Germinal center (tissue), 1 donor: ENCODE results near the gene PLEKHH2.
"Not testable (repeated sequence)": the region's sequence is repeated elsewhere in the genome, so short reads cannot be mapped to it uniquely, and the experiment has no call there.

Experiments
- DNase-seq: peaks from one replicate; pipeline ENCODE4 v3.0.0; 2012; ENCODE audit warnings: mixed read lengths, low spot score

Gene PLEKHH2

GRCh38 chr2:43636621-43637020 is 439 bp upstream of the PLEKHH2 start:
- peak; percentile 5 for DNase-seq

GRCh38 chr2:43642363-43642762 is 5.3 kb downstream of the PLEKHH2 start:
- no peak for DNase-seq

GRCh38 chr2:43643680-43644079 is 6.6 kb downstream of the PLEKHH2 start:
- DNase-seq: no peak

- no peak for DNase-seq
Observed at GRCh38 chr2:43648994-43649701, 12.1 kb downstream of the PLEKHH2 start.

GRCh38 chr2:43653506-43653905 is 16.4 kb downstream of the PLEKHH2 start:
- no peak for DNase-seq

GRCh38 chr2:43657241-43657640 is 20.2 kb downstream of the PLEKHH2 start:
- DNase-seq: no peak

GRCh38 chr2:43675646-43676321 is 38.7 kb downstream of the PLEKHH2 start:
- no peak for DNase-seq

GRCh38 chr2:43676322-43677050 is 39.4 kb downstream of the PLEKHH2 start, which contains the start of gene C1GALT1C1L:
TSS of gene C1GALT1C1L (minus strand) at chr2:43676429. CDS start at chr2:43676322, 107 bp downstream.
- peak; percentile 33 for DNase-seq

- not testable (repeated sequence) for DNase-seq
Observed at GRCh38 chr2:43677783-43678182, 40.7 kb downstream of the PLEKHH2 start.

GRCh38 chr2:43685357-43685756 is 48.3 kb downstream of the PLEKHH2 start:
- no peak for DNase-seq

GRCh38 chr2:43689999-43690398 is 52.9 kb downstream of the PLEKHH2 start:
- DNase-seq: no peak

- DNase-seq: no peak
Observed at GRCh38 chr2:43692428-43692994, 55.5 kb downstream of the PLEKHH2 start.

GRCh38 chr2:43698140-43698539 is 61.1 kb downstream of the PLEKHH2 start:
- DNase-seq: not testable (repeated sequence)

- DNase-seq: no peak
Observed at GRCh38 chr2:43699761-43700160, 62.7 kb downstream of the PLEKHH2 start.

- no peak for DNase-seq
Observed at GRCh38 chr2:43701111-43701510, 64.1 kb downstream of the PLEKHH2 start.

GRCh38 chr2:43707255-43708015 is 70.4 kb downstream of the PLEKHH2 start:
- no peak for DNase-seq

GRCh38 chr2:43708178-43708577 is 71.1 kb downstream of the PLEKHH2 start:
- no peak for DNase-seq

- DNase-seq: no peak
Observed at GRCh38 chr2:43708891-43709290, 71.8 kb downstream of the PLEKHH2 start.

- no peak for DNase-seq
Observed at GRCh38 chr2:43710866-43711265, 73.8 kb downstream of the PLEKHH2 start.

- no peak for DNase-seq
Observed at GRCh38 chr2:43714164-43714563, 77.1 kb downstream of the PLEKHH2 start.

- no peak for DNase-seq
Observed at GRCh38 chr2:43715300-43716098, 78.4 kb downstream of the PLEKHH2 start.
